GM12801 (cell line): Measurements from ENCODE around the gene RGS6.

ENCODE experiments used
- CTCF ChIP-seq: IDR thresholded peaks from one replicate; pipeline ENCODE4 v1.5.1; 2011; ENCODE audit warnings: control low read depth; ENCODE audit not compliant: insufficient read length; ENCODE audit errors: extremely low read depth

The RGS6 gene

GRCh38 chr14:72332871-72333270, 400.6 kb downstream of the RGS6 start:
- TF ChIP-seq CTCF, result no peak

- TF ChIP-seq CTCF, result no peak
Observed at GRCh38 chr14:72333357-72333756, 401.1 kb downstream of the RGS6 start.

DNA sequence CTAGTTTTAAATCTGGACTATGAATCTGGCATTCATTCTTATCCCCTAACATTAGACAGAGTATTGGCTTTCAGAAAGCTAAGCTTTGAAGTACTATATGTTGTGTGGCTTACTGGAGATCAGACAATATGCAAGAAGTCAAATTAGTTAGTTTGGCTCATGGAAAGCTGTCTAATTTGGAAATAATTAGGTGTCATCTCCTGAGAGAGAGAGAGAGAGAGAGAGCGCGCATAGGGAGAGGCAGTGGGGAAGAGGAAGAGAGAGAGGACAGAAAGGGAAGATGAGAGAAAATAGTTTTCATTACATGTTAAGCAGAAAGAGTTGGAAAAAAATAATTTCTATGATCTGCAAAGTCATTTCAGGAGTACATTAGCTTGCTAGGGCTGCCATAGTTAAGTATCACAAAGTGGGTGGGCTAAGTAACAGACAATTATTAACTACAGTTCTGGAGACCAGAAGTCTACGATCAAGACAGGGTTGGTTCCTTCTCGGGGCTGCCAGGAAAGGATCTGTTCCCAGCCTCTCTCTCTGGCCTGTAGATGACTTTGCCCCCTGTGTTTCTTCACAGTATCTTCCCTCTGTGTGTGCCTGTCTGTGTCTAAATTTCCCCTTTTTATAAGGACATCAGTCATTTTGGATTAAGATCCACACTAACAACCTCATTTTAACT, 404.2 kb downstream of the RGS6 start:
- no peak for TF ChIP-seq CTCF

DNA sequence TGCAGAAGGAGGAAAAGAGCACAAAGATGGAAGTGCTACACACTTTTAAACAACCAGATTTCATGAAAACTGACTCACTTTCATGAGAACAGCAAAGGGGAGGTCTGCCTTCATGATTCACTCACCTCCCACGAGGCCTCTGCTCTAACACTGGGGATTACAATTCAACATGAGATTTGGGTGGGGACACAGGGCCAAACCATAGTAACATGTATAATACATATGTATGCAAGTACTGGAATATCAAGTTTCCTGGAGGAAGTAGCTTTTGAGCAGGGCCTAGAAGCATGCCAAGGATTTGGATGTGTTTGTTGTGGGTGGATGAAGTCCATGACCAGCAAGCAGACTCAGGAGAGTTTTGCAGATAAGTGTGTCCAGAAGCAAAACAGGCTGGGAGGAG, 409.0 kb downstream of the RGS6 start:
- TF ChIP-seq CTCF, result no peak

DNA sequence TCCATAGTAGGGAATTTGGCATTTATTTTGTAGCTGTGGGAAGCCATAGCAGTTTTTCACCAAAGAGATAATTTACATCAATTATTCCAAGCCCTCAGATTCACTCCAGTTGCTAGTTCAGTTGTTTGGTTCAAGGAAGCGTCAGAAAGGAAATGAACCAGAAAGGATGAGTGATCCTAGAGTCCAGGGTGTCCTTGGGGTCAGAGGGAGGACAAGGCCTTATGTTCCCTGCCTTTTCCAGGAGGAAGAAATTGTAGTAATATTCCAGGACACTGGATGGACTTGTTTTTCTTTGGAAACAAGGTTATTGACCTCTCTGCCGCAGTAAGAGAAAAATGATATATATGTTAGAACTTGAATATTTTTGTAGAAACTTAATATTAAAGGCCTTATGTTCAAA, 409.5 kb downstream of the RGS6 start:
- TF ChIP-seq CTCF, result no peak

DNA sequence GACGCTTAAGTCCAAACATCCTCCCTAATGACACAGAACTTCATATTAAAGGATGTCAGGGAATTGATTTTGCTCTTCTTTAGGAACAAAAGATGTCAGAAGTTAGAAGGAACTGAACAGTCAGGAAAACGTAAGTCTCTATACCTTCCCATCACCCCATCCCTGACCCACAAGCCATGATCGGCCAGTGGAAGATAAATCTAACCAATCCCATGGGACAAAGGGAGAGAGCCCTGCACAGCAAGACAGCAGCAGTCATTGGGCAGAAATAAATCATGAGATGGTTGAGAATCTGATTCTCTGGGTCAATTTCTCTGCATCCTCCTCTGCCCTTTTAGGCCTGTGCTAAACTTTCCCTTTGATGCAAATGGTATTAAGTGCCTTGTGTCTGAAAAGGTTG, 414.9 kb downstream of the RGS6 start:
- no peak for TF ChIP-seq CTCF

- no peak for TF ChIP-seq CTCF
Observed at GRCh38 chr14:72350215-72350614, 418.0 kb downstream of the RGS6 start.
